DOHH2 (cell line): Measurements from ENCODE around the gene HECTD3.

Experiments
- EZH2phosphoT487 ChIP-seq: fragments of 200-600 bp; sonication (generic); IDR thresholded peaks from 2 replicates; pipeline ENCODE4 v1.6.1; 2017; ENCODE audit warnings: borderline replicate concordance, mild to moderate bottlenecking, antibody characterized with exemption, low read length, moderate library complexity, mixed read lengths
- TF ChIP-seq, protein P1 (sequence below): fragments of 200-600 bp; sonication (generic); IDR thresholded peaks from one replicate; pipeline ENCODE4 v1.5.1; 2014; ENCODE audit warnings: antibody characterized with exemption, mild to moderate bottlenecking, low read depth, low read length; ENCODE audit not compliant: poor library complexity, severe bottlenecking

- TF ChIP-seq, protein P1, sequence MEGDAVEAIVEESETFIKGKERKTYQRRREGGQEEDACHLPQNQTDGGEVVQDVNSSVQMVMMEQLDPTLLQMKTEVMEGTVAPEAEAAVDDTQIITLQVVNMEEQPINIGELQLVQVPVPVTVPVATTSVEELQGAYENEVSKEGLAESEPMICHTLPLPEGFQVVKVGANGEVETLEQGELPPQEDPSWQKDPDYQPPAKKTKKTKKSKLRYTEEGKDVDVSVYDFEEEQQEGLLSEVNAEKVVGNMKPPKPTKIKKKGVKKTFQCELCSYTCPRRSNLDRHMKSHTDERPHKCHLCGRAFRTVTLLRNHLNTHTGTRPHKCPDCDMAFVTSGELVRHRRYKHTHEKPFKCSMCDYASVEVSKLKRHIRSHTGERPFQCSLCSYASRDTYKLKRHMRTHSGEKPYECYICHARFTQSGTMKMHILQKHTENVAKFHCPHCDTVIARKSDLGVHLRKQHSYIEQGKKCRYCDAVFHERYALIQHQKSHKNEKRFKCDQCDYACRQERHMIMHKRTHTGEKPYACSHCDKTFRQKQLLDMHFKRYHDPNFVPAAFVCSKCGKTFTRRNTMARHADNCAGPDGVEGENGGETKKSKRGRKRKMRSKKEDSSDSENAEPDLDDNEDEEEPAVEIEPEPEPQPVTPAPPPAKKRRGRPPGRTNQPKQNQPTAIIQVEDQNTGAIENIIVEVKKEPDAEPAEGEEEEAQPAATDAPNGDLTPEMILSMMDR, result no peak
- TF ChIP-seq EZH2phosphoT487, result no peak
Measured at GRCh38 chr1:45033356-45033755, 22.2 kb upstream of the HECTD3 start.
